SK-N-SH (cell line): ENCODE results near the gene PPA1.

Experiments
- RCOR1 ChIP-seq: fragments of 150-350 bp; IDR thresholded peaks from 2 replicates; pipeline ENCODE4 v1.6.1; 2017; ENCODE audit warnings: antibody characterized with exemption, low read length
- TF ChIP-seq, protein P1 (sequence below): fragments of 200-600 bp; sonication (generic); IDR thresholded peaks from 2 replicates; pipeline ENCODE4 v1.6.1; 2017; ENCODE audit warnings: antibody characterized with exemption, mild to moderate bottlenecking, moderate library complexity
- TF ChIP-seq, protein P2 (sequence below): IDR thresholded peaks from 2 replicates; pipeline ENCODE4 v1.6.1; 2012; ENCODE audit warnings: mild to moderate bottlenecking, low read depth, low read length, moderate library complexity

DNA sequence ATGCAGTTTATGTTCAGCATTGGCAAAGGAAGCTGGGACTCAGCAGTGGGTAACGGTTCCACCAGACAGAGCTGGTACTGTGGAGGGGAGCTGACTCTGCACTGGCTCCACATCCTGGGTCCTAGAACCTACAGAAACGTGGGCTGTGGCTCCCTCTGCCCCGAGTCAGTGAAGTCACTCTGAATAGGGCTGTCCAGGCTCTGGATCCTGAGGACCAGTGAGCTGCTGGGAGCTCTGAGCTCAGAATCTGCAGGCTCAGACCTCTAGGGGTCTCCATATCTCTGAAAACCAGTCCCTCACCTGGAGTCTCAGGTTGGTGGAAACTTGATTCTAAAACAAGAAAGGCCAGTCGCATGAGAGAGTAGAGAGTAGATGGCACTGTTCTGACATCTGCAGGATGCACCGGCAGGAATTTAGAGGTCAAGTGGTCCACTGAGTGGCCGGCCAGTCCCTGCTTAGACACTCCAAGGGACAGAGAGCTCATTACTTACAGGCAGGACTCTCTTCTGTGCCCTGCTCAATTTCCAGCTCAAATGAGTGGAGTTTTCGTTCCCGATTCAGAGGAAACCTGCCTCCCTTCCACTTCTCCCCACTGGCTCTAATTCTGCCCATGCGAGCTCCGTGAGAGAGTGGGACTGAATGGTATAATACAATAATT, 31.9 kb upstream of the PPA1 start:
- TF ChIP-seq, protein P1, sequence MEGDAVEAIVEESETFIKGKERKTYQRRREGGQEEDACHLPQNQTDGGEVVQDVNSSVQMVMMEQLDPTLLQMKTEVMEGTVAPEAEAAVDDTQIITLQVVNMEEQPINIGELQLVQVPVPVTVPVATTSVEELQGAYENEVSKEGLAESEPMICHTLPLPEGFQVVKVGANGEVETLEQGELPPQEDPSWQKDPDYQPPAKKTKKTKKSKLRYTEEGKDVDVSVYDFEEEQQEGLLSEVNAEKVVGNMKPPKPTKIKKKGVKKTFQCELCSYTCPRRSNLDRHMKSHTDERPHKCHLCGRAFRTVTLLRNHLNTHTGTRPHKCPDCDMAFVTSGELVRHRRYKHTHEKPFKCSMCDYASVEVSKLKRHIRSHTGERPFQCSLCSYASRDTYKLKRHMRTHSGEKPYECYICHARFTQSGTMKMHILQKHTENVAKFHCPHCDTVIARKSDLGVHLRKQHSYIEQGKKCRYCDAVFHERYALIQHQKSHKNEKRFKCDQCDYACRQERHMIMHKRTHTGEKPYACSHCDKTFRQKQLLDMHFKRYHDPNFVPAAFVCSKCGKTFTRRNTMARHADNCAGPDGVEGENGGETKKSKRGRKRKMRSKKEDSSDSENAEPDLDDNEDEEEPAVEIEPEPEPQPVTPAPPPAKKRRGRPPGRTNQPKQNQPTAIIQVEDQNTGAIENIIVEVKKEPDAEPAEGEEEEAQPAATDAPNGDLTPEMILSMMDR: peak; percentile 24
- no peak for TF ChIP-seq RCOR1
- TF ChIP-seq, protein P2, sequence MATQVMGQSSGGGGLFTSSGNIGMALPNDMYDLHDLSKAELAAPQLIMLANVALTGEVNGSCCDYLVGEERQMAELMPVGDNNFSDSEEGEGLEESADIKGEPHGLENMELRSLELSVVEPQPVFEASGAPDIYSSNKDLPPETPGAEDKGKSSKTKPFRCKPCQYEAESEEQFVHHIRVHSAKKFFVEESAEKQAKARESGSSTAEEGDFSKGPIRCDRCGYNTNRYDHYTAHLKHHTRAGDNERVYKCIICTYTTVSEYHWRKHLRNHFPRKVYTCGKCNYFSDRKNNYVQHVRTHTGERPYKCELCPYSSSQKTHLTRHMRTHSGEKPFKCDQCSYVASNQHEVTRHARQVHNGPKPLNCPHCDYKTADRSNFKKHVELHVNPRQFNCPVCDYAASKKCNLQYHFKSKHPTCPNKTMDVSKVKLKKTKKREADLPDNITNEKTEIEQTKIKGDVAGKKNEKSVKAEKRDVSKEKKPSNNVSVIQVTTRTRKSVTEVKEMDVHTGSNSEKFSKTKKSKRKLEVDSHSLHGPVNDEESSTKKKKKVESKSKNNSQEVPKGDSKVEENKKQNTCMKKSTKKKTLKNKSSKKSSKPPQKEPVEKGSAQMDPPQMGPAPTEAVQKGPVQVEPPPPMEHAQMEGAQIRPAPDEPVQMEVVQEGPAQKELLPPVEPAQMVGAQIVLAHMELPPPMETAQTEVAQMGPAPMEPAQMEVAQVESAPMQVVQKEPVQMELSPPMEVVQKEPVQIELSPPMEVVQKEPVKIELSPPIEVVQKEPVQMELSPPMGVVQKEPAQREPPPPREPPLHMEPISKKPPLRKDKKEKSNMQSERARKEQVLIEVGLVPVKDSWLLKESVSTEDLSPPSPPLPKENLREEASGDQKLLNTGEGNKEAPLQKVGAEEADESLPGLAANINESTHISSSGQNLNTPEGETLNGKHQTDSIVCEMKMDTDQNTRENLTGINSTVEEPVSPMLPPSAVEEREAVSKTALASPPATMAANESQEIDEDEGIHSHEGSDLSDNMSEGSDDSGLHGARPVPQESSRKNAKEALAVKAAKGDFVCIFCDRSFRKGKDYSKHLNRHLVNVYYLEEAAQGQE: no peak
